ELF-1 (cell line): Measurements from ENCODE around the gene METRN.
A peak's percentile ranks its signal among the peaks of the same experiment; 100 is the strongest.

Source experiments
- DNase-seq: peaks from one replicate; pipeline ENCODE4 v3.0.0-alpha.2; 2016; ENCODE audit warnings: low read depth, low spot score

METRN gene

DNA sequence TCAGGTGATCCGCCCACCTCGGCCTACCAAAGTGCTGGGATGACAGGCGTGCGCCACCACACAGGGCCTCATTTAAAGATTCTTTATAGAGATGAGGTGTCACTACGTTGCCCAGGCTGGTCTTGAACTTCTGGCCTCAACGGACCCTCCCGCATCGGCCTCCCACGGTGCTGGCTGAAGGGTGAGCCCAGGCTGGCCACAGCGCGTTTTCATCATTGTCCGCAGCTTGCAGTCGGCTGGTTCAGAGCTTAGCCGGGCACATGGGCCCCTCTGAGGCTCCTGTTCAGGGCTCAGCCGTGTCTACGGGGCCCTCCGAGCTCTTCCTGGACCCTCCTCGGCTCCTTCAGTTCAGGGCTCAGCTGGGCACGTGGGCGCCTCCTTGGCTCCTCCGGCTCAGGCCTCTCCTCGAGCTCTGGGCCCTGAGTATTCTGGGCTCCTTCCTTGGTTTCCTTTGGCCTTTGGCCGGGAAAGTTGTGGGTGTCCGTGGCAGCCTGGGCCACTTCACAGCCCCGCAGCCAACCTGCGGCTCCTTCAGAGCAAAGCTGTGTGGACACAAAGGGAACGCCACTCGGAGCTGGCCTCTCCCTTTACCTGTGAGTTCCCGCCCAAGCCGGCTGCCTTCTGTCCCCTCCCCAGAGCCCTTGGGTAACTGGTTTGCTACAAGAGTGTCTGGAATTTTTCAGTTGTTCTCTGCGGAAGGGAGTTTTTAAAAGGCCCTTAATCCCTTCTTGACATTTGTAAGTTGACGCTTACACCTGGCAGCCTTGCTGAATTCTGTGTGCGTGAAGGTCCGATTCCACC lies 44.4 kb downstream of the METRN start:
- peak; percentile 45 for DNase-seq

DNA sequence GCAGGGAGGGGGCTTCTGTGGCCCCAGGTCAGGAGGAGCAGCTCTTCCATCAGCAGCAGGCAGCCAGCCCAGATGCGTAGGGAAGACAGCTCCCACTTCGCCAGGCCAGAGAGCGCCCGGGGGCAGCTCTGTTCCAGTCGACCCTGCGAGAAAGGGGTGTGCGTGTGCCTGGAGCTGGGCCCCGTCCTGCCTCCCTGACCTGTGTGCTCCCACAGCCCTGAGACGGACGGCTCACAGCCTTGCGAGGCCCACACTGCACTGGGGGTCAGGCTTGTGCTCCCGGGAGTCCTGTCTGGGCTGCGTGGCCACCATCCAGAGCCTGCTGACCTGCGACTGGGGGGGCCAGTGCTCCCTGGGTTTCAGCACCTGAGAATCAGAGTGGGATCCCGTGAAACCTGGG lies 45.1 kb downstream of the METRN start:
- no peak for DNase-seq

DNA sequence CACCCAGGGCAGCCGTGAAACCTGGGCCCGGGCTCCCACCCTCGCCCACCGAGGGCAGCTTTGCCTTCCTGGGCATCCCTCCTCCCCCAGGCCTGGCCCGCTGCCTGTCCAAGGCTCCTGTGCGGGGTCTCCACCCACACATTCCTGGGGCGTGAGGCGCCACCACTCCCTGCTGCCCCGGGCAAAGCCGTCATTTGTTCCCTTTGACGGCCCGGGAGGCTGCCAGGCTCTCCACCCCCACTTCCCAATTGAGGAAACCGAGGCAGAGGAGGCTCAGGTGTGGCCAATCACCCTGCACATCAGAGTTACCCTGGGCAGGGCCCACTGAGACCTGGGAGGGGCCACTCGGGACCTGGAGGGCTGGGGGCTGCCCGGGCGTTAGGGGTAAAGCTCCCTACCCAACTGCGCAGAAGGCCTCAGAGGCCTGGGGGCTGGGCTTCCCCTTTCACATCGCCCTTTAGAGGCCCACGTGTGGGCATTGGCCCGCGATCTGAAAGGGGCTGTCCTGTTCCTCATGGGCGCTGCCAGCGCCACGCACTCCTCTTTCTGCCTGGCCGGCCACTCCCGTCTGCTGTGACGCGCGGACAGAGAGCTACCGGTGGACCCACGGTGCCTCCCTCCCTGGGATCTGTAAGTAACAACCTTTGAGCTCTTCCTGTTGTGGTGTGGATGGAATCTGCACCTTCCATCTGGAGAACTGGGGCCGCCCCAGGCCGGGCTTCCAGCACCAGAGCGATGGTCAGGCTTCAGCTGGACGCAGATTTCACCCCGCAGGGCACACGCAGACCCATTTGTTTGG lies 45.8 kb downstream of the METRN start, which contains the start of gene MSLN:
MSLN (plus strand) TSS at position 190 of the 799 bp plus-strand sequence. CDS start 1,947 bp downstream, outside the sequence.
- peak; percentile 38 for DNase-seq

DNA sequence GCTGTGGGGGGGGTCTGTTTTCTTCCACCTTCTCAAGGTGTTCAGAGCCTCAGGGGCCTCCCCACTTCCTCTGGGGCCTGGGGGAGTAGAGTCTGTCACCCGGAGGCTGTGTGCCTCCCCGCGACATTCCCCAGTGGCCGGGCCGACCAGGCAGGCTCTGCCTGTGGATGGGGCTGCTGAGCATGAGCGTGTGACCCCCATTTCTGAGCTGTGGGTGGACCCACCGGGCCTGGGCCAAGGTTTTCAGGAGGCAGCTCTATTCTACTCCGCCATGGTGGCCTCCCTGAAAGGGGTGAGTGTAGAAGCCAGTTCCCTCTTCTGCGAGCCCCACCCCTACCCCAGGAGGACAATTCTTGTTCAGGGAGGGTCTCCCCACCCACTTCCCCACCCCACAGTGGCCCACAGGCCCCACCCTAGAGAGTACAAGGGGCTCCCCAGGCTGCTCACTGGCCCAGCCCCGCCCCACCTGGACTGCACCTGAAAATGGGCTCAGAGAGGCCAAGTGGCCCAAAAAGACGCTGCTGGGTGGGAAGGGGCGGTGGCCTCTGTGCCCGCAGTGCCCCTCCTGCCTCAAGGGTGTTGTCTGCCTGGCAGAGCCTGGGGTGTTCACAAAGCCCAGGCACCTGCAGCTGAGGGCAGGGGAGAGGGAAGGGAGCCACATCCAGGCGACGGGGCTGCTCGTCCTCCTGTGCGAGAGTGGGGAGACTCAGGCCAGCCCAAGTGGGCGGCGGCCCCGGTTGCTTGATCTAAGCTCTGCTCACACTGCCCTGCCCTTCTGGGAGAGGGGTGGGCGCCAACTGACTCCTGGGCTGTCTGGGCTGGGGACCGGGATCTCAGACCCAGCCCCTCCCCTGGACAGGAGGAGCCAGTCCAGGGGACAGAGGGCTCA lies 47.0 kb downstream of the METRN start:
- no peak for DNase-seq

DNA sequence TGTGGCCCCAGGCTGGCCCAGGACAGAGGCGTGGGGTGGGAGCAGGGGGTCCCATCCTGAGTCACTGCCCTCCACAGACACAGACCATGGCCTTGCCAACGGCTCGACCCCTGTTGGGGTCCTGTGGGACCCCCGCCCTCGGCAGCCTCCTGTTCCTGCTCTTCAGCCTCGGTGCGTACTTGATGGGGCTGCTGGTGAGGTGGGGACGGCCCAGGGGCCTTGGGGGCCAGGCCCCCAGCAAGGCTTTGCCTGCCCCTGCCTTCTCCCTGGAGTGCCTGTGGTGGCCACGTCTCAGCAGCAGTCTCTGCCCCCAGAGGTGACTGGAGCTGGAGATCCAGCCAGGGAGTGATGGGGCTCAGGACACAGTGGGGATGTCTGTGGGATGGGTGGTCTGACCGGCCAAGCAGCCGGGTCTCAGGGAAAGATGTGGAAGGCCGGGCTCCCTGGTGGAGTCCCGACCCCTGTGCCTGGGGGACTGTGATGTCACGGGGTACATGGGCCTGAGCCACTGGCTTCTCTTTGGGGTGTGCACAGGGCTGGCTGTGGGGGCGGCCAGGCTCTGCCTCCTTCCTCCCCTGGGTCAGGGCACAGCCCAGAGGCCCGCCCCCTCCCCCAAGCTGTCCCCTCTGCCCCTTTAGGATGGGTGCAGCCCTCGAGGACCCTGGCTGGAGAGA lies 47.8 kb downstream of the METRN start:
- DNase-seq: no peak

DNA sequence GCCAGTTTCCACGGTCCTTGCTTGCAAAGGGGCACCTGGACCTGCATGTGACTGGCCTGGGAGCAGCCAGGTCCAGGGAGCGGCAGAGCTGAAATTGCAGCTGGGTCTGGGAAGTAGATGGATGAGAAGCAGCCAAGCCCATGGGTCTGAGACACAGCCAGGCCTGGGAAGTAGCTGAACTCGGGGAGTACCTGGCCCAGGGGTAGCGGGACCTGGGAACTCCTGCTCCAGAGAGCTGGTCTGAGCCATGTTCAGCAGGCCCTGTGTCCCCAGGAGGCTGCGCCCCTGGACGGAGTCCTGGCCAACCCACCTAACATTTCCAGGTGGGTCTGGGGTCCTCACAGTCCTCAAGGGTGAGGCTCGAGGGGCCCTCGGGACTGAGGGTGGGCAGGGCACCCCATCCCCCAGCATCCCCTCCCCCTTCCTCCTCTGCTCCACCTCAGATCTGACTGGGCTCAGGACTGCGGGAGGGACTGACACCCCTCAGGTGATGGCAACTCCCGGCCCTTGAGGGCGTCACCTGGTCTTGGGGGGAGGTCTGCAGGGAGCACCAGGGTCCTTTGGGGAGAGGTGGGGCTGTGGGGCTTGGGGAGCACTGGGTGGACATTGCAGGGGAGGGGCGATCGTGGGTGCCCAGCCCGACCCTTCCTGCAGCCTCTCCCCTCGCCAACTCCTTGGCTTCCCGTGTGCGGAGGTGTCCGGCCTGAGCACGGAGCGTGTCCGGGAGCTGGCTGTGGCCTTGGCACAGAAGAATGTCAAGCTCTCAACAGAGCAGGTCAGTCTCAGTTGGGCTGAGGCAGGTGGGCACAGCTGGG lies 48.7 kb downstream of the METRN start:
- no peak for DNase-seq

DNA sequence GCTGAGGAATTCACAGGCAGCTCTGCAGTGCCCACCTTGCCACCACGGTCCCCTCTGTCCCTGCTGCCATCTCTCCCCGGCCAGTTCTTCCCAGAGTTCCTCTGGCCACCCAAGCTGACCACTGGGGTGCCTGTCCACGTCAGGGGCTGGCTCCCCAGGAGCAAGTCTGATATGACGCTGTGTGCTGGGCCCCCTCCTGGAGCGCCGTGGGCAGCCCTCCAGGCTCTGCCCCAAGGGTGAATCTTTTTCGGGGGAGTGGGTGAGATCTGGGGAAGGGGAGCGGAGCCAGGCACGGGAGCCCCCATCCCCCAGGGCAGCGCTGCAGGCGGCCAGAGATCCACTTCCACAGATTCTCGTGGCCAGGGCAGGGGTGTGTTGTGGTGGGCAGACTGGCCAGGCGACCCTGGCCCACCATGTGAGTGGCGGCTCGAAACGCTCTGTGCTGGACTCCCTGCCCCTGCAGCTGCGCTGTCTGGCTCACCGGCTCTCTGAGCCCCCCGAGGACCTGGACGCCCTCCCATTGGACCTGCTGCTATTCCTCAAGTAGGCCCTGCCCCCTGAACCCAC lies 49.3 kb downstream of the METRN start:
- DNase-seq: no peak

DNA sequence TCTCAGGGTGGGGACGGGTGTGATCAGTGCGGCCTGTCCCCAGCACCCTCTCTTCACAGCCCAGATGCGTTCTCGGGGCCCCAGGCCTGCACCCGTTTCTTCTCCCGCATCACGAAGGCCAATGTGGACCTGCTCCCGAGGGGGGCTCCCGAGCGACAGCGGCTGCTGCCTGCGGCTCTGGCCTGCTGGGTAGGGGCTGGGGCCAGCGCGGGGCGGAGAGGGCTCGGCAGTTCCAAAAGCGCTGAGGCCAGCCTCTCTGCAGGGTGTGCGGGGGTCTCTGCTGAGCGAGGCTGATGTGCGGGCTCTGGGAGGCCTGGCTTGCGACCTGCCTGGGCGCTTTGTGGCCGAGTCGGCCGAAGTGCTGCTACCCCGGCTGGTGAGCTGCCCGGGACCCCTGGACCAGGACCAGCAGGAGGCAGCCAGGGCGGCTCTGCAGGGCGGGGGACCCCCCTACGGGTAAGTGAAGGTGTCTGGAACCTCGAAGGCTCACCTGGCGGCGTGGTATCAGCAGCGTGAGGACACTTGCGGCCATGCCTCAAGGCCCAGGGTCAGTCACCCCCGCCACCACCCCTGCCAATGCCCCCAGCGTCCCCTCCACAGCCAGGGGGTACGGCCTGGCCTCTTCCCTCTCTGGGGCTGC lies 50.0 kb downstream of the METRN start:
- no peak for DNase-seq

DNA sequence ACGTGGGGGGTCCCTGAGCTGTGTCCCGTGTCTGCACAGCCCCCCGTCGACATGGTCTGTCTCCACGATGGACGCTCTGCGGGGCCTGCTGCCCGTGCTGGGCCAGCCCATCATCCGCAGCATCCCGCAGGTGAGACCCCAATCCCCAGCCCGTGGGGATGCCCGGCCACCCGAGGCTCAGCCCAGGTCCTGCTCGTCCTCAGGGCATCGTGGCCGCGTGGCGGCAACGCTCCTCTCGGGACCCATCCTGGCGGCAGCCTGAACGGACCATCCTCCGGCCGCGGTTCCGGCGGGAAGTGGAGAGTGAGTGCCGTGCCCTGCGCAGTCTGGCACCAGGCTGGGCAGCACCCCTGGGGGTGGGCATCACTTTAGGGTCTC lies 50.6 kb downstream of the METRN start:
- DNase-seq: no peak

DNA sequence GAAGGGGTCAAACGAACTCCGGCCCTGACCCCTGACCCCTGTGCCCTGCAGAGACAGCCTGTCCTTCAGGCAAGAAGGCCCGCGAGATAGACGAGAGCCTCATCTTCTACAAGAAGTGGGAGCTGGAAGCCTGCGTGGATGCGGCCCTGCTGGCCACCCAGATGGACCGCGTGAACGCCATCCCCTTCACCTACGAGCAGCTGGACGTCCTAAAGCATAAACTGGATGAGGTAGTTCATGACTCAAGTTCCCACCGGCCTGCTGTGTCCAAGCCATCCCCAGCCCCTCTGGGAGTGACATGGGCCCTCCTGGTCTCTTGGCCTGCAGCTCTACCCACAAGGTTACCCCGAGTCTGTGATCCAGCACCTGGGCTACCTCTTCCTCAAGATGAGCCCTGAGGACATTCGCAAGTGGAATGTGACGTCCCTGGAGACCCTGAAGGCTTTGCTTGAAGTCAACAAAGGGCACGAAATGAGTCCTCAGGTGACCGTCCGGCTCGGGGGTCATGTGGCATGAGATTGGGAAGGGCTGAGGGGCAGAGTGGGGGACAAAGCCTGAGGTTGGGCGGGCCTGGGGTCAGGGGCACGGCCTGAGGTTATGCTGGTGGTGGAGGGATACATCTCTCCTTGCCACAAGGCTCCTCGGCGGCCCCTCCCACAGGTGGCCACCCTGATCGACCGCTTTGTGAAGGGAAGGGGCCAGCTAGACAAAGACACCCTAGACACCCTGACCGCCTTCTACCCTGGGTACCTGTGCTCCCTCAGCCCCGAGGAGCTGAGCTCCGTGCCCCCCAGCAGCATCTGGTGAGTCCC lies 51.3 kb downstream of the METRN start:
- no peak for DNase-seq

DNA sequence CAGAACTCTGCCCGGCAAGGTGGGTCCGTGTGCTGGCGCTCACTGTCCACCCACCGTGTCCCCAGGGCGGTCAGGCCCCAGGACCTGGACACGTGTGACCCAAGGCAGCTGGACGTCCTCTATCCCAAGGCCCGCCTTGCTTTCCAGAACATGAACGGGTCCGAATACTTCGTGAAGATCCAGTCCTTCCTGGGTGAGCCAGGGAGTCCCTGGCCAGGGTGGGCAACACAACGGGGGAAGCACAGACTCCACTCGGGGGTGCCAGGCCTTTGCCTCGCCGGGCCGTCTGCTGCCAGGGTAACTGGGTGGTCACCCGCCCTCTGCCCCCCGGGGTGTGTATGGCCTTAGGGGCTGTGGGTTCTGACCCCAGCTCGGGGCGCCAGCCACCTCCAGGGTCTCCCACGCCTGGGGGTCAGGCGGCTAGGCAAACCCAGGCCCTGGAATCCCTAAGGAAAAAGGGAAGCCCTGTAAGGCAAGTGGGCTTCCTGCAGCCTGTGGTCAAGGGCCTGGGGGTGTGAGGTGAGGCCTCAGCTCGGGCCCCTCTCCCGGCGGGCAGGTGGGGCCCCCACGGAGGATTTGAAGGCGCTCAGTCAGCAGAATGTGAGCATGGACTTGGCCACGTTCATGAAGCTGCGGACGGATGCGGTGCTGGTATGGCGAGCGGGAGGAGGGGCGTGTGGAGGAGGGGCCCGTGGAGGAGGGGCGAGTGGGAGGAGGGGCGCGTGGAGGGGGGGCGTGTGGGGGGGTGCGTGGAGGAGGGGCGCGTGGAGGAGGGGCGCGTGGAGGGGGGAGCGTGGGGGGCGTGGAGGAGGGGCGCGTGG lies 52.1 kb downstream of the METRN start:
- DNase-seq: no peak

DNA sequence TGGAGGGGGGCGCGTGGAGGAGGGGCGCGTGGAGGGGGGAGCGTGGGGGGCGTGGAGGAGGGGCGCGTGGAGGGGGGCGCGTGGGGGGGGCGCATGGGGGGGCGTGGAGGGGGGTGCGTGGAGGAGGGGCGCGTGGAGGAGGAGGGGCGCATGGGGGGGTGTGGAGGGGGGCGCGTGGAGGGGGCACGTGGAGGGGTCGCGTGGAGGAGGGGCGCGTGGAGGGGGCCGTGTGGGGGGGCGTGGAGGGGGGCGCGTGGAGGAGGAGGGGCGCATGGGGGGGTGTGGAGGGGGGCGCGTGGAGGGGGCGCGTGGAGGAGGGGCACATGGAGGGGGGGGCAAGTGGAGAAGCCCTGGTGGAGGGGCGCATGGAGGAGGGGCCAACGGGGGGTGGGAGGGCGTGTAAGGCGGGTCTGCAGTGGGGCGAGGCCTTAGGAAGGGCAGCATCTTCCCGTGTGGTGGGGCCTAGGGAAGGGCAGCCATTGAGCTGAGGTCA lies 52.9 kb downstream of the METRN start:
- no peak for DNase-seq

DNA sequence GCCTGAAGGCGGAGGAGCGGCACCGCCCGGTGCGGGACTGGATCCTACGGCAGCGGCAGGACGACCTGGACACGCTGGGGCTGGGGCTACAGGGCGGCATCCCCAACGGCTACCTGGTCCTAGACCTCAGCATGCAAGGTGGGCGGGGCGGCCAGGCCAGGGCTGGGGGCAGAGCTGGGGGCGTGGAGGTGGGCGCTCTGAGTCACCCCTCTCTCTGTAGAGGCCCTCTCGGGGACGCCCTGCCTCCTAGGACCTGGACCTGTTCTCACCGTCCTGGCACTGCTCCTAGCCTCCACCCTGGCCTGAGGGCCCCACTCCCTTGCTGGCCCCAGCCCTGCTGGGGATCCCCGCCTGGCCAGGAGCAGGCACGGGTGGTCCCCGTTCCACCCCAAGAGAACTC lies 53.5 kb downstream of the METRN start:
- DNase-seq: no peak
